C4-2B (cell line): ENCODE results near the gene RNF149.

Source experiments
- ZFX ChIP-seq: fragments of 450-650 bp; IDR thresholded peaks from 2 replicates; pipeline ENCODE4 v1.6.1; 2017
- TF ChIP-seq, protein P1 (sequence below): fragments of 450-650 bp; conservative IDR thresholded peaks from 2 replicates; pipeline ENCODE4 v1.5.1; 2017; ENCODE audit warnings: mild to moderate bottlenecking

GRCh38 chr2:101303688-101304087, 4.8 kb downstream of the RNF149 start:
- TF ChIP-seq, protein P1, sequence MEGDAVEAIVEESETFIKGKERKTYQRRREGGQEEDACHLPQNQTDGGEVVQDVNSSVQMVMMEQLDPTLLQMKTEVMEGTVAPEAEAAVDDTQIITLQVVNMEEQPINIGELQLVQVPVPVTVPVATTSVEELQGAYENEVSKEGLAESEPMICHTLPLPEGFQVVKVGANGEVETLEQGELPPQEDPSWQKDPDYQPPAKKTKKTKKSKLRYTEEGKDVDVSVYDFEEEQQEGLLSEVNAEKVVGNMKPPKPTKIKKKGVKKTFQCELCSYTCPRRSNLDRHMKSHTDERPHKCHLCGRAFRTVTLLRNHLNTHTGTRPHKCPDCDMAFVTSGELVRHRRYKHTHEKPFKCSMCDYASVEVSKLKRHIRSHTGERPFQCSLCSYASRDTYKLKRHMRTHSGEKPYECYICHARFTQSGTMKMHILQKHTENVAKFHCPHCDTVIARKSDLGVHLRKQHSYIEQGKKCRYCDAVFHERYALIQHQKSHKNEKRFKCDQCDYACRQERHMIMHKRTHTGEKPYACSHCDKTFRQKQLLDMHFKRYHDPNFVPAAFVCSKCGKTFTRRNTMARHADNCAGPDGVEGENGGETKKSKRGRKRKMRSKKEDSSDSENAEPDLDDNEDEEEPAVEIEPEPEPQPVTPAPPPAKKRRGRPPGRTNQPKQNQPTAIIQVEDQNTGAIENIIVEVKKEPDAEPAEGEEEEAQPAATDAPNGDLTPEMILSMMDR = no peak
- TF ChIP-seq ZFX = no peak
